HuH-7 (cell line): Measurements from ENCODE around the gene FAM187B.
"Not testable (repeated sequence)": the region's sequence is repeated elsewhere in the genome, so short reads cannot be mapped to it uniquely, and the experiment has no call there.

Source experiments
- DNase-seq: peaks from one replicate; pipeline ENCODE4 v3.0.0; 2011; ENCODE audit warnings: low spot score

Gene FAM187B

DNA sequence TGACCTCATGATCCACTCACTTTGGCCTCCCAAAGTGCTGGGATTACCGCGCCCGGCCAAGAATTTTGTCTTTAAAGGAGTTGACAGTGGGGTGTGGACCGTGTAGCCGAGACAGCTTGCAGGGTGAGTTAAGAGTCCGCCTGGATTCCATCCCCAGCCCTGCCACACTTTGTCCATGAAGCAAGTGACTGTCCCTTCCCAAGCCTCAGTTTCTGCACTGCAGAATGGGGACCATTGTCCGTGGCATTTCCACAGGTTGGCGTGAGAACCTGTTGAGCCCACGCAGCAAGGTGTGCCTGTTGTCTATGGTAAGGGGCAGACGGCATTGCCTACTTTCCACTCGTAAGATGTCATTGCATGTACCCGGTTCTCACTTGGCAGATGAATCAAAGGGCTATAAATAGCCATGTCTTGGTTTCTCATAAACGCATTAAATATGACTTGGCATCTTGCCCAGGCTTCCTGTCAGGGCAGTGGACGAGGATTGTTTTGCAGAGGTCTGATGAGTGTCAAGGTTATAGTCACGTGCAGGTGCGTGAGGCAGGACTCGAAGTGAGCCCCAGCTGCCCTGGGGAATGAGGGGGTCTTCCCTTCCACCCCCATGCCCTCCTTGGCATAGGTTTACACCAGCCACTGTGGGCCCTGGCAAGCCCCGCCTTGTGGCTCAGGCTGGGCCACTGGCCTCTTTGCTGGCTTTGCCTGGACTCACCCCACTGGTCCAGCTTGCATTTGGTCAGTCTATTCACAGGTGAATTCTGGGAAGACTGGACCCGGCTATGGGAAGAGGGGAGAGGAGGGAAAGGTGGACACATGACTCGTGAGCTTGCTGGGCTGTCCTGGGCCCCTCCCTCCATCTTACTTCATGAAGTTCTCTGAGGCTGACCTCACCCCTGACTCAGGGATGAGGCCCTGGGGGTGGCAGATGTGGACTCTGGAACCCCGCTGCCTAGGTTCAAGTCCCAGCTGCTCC is 14.6 kb downstream of the FAM187B start:
- no peak for DNase-seq

DNA sequence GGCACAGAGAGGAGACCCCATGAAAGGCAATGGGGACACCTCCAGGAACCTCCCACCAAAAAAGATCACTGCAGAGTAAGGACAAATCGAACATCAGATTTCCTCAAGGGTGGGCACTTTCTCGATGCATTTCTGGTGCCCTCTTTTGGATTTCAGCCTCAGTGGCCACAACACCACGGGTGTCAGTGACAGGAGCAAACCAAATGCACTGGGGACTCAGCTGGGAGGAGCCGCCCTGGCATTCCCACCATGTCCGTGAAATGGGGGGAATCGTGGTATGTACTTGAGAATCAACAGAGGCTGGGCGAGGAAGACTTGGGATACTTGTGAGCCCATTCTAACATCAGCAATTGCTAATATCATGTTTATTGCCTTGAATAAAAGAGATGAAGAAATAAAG is 16.3 kb downstream of the FAM187B start:
- no peak for DNase-seq

DNA sequence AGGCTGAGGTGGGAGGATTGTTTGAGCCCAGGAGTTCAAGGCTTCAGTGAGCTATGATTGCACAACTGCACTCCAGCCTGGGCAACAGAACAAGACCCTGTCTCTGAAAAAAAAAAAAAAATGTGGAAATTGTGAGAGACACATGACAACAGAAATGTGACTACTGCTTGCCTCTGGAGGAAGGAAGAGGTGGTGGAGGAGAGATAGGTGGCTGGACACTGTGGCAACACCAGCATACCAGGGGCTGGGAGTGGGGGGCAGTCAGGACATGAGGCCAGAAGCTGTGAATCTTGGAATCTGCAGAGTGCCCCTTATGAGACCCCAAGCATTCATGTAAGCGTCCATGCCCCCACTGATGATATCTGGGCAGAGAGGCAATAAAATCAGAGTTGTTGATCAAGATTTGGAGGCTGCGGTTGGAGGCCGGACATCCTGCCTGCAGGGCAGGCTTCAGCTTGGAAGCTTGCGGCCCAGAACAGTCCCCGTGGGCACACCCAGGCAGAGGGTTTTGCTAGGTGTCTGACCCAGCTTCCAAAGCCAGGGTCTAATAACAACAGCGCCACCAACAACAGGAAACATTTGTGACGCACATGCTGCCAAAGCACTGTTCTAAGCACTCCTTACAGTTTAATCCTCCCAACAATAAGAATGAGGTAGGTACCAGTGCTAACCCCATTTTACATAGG is 16.9 kb downstream of the FAM187B start:
- DNase-seq = no peak

DNA sequence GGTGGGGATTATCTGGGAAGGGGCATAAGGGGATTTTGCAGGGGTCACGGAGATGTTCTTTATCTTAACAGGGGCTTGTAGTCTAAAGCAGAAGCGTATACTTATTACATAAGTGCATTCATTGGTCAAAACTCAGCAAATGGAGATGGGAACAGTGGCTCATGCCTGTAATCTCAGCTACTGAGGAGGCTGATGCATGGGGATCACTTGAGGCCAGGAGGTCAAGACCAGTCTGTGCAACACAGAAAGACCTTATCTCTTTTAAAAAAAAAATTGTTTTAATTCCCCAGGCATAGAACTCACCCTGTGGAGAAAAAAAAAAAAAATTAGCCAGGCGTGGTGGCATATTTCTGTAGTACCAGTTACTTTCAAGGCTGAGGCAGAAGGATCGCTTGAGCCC is 18.9 kb downstream of the FAM187B start:
- no peak for DNase-seq

DNA sequence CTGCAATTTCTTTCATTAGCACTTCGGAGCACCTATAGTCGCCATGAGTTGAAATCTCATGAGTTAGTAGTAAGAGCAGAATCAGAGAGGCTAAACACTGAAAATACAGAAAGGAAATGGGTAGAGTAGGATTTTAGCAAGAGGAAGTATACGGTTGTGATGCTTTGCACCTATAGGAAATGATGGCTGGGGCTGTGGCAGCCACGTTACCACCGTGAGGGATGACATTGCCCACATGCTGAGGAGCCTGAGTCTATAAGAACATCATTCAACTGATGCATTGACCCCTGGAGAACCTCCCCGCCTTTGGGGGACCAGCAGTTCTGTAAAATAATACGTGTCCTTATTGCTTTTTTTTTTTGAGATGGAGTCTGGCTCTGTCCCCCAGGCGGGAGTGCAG is 20.4 kb downstream of the FAM187B start:
- no peak for DNase-seq

DNA sequence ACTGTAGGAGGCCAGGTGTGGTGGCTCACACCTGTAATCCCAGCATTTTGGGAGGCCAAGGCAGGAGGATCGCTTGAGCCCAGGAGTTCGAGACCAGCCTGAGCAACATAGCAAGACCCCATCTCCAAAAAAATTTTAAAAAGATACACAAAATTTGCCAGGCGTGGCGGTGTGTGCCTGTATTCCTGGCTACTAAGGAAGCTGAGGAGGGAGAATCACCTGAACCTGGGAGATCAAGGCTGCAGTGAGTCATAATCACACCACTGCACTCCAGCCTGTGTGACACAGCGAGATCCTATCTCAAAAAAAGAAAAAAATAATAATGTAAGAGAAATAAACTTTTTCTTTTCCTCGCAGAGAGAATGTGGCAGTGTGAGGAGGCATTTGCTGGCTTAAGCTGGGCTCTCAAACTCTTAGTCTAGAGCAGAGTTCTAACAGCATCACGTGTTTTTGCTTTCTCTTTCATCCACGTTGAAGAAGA is 21.1 kb downstream of the FAM187B start:
- DNase-seq = no peak

DNA sequence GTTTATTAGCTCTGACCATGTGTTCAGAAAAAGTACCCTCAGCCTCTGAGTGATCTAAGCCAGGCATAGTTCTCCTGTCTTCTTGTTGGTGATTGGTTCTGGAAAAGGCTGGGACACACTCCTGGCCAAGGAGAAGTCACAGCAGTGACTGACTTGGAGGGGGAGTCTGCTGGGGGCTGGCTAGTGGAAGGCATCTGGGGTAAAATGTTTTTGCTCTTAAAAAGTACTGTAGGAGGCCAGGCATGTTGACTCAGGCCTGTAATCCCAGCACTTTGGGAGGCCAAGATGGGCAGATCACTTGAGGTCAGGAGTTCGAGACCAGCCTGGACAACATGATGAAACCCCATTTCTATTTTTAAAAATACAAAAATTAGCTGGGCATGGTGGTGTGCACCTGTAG is 21.7 kb downstream of the FAM187B start:
- no peak for DNase-seq

DNA sequence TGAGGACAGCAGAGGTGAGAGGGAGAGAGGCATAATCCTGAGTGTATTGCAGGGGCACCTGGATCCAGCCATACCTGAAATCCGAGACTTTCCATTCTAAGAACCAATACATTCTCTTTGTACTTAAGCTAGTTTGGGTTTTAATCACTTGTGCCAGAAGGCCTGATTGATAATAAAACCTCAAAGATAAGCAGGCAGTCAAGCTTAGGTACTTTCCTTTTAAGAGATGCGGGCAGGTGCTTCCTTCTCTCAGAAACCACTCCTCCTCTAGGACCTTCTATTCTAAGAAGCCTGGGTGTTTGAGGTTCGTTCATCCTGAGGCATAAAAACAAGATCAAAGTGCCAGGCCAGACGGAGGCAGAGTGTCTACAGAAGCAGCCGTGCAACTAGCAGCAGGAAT is 22.2 kb downstream of the FAM187B start:
- no peak for DNase-seq

DNA sequence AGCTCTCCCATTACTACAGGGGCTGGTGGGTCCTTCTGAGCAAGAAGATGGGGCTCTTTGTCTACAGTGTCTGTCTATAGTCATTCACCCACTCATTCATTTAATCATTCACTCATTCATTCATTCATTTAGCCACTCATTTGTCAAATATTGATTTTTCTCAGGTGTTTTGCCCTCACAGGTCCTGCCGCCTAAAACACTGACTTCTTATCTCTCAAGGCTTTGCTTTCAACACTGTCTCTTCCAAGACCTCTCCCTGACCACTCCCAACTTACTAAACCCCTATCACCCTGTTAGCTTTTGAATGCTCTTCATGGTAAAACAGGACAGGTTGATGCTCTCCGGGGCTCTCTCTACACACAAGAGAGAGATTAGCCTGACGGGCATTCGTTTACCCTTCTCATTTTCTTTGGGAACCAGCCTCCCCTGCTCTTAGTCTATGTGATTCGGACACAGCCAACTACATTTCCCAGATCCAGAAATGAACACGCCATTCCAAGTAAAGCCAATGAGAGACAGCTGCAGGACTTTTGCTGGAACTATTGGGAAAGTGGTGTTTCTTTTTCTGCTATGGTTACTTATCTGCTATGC is 22.7 kb downstream of the FAM187B start:
- no peak for DNase-seq

DNA sequence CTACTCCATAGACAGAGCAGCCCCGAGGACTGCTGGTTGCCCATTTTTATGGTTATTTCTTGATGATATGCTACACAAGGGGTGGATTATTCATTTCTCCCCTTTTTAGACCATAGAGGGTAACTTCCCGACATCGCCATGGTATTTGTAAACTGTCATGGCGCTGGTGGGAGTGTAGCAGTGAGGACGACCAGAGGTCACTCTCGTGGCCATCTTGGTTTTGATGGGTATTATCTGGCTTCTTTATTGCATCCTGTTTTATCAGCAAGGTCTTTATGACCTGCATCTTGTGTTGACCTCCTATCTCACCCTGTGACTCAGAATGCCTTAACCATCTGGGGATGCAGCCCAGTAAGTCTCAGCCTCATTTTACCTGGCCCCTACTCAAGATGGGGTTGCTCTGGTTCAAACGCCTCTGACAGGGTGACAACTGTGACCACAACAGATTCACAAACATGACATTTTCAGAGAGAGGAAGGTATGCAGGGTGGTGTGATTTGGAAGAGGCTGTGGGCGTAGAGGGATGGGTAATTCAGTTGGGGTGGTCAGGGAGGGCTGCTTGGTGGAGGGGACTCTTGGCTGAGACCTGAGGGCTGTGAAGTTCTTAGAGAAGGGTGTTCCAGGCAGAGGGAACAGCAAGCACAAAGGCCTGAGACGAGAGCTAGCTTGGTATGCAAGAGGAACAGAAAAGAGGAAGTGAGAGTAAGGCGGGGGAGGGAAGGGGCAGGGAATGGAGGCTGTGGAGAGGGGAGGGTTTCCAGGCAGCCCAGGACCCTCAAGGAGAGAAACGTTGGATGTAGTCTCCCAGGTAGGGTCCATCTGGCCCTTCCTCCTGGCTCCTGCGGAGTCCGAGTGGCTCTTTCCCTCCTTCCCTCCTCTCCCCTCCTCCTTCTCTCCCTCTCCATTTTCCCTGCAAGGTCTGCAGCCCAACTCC is 23.5 kb downstream of the FAM187B start:
- no peak for DNase-seq

DNA sequence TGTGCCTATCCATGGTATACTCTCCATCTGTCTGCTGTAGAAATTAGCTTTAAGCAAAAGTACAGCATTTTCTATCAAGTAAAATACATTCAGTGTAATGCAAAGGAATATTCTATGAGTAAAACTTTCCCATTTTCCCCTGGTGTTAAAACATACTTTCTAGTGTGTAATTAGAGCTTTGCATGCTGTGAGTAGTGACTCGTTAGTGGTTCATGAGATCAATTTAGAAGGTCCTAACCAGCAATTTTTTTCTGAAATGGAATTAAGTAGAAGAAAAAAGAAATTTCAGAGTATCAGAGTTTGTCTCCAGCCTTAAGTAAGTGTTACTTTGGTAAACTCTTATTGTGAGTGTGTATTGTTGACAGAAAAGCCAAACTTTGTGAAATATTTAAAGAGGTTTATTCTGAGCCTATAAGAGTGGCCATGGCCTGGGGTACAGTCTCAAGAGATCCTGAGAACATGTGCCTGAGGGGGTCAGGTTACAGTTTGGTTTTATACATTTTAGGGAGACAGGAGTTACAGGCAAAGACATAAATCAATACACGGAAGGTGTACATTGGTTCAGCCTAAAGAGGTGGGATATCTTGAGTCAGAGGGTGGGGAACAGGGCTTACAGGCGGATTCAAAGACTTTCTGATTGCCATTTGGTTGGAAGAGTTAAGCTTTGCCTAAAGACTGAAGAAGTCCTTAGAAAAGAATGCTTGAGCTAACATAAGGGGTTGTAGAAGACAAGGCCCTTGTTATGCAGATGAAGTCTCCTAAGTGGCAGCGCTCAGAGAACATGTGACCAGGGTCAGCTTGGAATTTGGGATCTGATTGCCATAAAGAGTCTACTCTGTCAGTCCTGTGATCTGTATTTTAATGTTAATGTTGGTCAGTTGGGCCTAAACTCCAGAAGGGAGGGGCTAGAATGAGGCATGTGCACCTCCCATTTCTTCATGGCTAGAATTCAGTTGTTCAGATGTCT is 25.5 kb downstream of the FAM187B start:
- DNase-seq = no peak

DNA sequence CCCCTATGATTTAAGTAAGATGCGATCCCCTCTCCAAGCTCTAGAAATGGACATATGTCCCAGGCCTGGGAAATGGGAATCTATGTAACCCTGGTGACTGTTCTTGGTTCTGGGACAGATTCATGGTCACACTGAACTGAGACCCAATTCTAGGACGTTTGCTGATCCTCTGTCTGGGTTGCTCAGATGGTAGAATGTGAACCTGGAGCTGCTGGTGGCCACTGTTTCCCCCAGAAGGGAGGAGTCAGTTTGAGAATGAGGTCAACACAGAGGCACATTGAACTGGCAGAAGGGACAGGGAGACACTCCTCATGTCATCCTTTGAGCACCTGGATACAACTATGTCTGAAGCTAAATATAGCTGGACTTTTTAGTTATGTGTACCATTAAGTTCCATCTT is 29.1 kb downstream of the FAM187B start:
- no peak for DNase-seq

DNA sequence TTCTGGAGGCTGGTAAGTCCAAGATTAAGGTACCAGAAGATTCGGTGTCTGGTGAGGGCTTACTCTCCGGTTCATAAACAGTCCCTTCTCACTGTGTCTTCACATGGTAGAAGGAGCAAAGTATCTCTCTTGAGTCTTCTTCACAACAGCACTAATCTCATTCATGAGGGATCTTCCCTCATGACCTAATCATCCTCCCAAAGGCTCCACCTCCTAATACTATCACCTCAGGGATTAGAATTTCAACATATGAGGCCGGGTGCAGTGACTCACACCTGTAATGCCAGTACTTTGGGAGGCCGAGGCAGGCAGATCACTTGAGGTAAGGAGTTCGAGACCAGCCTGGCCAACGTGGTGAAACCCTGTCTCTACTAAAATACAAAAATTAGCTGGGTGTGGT is 31.7 kb downstream of the FAM187B start:
- DNase-seq = not testable (repeated sequence)

DNA sequence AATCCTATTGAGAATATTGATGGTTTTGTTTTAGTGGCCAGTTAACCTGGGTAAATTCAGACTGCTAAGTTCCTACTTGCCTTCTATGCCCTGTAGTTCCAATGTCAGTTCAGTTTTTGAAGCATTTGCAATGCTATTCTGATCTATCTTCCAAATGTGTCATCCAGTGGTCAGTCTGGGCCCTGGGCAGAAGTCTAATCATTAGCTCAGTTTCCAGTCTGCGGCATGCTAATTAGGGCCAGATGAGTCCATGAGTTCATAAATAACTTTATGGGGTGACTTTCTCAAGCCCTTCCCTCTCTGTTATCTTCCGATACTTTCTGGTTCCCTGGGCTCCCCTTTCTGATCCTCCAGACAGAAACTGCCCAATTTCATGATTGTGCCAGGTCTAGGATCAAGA is 32.7 kb downstream of the FAM187B start:
- no peak for DNase-seq

DNA sequence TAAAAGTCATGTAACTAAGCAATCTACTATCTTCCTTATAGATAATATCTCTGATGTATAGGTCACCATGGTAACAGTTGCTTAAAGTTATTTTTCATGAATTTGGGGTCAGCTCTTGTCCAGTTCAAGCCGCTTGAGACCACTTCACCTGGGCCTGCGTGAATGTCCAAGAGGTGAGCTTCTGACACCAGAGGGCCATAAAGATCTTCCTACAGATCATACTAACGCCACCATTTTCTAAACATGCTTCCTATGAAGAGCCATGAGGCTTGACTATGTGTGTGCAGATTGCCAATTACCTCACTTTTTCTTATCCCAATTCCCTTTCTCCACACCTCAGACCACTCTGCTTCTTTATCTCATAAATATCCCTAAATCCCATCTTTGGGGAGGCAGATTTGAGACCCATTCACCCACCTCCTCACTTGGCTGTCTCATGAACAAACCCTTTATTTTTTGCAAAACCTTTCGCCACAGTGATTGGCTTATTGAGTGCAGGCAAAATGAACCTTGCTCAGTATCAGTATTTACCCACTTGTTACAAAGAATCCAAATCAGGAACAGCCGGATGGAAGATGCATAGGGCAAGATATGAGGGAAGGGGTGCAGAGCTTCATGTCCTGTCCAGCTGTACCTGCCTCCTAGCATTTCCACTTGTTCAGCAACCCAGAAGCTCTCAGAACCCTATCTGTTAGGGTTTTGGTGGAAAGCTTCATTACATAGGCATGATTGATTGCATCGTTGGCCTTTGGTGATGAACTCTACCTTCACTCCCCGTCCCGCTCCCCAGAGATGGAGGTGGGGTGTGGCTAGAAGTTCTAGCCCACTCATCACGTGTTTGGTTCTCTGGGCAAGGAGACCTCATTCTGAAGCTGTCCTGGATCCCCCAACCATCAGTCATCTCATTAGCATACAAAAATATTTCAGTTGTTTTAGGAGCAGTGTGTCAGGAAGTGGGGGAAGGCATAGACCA is 34.2 kb downstream of the FAM187B start:
- DNase-seq = no peak

DNA sequence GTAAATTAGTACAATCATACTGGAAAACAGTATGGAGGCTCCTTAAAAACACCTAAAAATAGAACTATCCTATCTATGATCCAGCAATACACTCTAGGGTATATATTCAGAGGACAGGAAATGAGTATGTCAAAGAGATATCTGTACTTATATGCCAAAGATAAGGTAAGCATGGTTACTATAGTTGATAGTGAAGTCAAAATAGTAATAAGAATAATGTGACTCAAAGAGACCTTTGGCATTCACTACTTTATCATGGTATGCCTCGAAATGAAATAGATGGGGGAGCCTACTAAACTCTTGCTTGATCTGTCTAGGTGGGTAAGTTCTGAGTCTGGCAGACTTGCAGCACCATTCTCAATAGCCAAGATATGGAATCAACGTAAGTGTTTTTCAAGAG is 43.7 kb downstream of the FAM187B start:
- DNase-seq = no peak

DNA sequence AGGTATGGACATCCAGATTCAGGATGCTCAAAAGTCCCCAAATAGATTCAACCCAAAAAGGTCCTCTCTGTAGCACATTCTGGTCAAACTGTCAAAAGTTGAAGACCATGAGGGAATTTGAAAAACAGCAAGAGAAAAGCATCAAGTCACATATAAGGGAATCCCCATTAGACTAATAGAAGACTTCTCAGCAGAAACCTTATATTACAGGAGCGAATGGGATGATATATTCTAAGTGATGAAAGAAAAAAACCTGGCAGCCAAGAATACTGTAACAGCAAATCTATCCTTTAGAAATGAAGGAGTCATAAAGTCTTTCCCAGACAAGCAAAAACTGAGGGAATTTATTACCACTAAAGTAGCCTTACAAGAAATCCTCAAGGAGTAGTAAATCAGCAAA is 44.3 kb downstream of the FAM187B start:
- no peak for DNase-seq

DNA sequence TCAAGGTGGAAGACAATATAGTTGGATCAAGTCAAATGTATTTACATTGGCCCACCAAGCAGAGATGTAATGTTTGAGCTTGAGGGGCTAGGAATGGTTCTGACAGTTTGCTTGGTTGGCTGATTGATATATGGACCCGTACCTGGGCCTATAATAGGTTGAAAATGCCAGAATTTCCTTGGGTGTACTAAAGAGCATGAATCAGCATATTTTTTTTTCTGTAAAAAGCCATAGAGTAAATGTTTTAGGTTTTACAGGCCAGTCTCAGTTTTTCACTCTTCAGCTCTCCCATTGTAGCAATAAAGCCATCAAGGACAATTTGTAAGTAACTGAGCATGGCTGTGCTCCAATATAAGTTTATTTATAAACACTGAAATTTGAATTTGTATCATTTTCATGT is 47.2 kb downstream of the FAM187B start:
- no peak for DNase-seq

DNA sequence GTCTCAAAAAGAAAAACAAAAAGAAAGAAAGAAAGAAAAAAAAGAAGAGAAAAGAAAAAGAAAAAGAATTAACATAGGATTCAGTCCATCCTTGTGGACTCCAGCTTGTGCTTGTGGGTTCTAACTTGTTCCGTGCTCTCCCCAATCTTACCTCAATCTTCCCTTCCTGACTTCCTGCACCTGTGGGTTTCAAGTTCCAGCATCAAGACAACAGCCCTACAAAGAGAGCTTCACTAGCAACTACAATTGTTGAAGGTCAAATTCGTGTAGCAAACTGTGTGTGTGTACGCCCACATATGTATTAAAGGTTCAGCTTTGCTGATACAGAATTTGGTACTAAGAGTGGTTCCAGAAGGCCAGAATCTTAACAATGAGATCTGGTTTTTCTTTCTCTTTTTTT is 48.7 kb downstream of the FAM187B start:
- DNase-seq = no peak
